B cell (primary cell): ENCODE measurements around the gene ACR.

ENCODE experiments used
- CTCF ChIP-seq: fragments of 200-600 bp; IDR thresholded peaks from one replicate; pipeline ENCODE4 v1.8.0; 2022; ENCODE audit warnings: antibody characterized with exemption, mild to moderate bottlenecking
- EZH2 ChIP-seq: IDR thresholded peaks from 2 replicates; pipeline ENCODE4 v1.6.1; 2012; ENCODE audit warnings: borderline replicate concordance, low read depth, mild to moderate bottlenecking, moderate library complexity, low read length; ENCODE audit not compliant: insufficient read depth, poor library complexity, severe bottlenecking

- TF ChIP-seq CTCF (no peak), EZH2 (no peak)
Observed at GRCh38 chr22:50730013-50730891, 7.8 kb upstream of the ACR start.
